ENCODE data around the gene FZD4.

GRCh38 chr11:86902345-86902744 lies 52.9 kb downstream of the FZD4 start:
- TF ChIP-seq MYC (IDR thresholded peaks at IDR 0.05; ENCODE audit: low read depth, low read length): no peak
- TF ChIP-seq, protein P1, sequence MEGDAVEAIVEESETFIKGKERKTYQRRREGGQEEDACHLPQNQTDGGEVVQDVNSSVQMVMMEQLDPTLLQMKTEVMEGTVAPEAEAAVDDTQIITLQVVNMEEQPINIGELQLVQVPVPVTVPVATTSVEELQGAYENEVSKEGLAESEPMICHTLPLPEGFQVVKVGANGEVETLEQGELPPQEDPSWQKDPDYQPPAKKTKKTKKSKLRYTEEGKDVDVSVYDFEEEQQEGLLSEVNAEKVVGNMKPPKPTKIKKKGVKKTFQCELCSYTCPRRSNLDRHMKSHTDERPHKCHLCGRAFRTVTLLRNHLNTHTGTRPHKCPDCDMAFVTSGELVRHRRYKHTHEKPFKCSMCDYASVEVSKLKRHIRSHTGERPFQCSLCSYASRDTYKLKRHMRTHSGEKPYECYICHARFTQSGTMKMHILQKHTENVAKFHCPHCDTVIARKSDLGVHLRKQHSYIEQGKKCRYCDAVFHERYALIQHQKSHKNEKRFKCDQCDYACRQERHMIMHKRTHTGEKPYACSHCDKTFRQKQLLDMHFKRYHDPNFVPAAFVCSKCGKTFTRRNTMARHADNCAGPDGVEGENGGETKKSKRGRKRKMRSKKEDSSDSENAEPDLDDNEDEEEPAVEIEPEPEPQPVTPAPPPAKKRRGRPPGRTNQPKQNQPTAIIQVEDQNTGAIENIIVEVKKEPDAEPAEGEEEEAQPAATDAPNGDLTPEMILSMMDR (IDR thresholded peaks at IDR 0.05; ENCODE audit: extremely low read depth in 1 of 2, insufficient read depth in 1 of 2, low read depth in 1 of 2, low read length in 2 of 2): no peak
